HG03342 (cell line): ENCODE results near the gene EXOG.

Experiments
- ATAC-seq: cut with Tn5 transposase; IDR thresholded peaks from one replicate; pipeline ENCODE4 v1.9.1; 2021; ENCODE audit warnings: mild to moderate bottlenecking, moderate library complexity; ENCODE audit not compliant: unreplicated experiment

EXOG gene

GRCh38 chr3:38543586-38543985 lies 47.4 kb downstream of the EXOG start:
- ATAC-seq = no peak

GRCh38 chr3:38544926-38545325 lies 48.8 kb downstream of the EXOG start:
- no peak for ATAC-seq

DNA sequence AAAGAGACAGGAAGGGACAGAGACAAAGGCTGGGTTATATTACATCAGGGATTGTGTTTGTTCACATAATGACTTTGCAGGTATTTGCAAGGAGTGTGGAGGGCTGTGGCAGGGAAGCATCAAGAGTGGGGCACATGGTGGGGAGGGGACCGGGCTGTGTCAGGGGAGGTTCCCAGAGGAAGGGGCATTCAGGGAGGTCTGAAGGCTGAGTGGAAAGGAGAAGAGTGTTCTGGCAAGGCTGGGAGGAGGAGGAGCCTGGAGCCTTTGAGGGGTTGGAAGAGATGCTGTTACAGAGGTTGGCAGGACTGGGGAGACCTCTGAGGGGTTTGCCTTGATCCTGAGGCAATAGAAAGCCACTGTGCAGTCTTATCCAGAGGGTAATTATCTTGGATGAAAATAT lies 49.4 kb downstream of the EXOG start:
- no peak for ATAC-seq

GRCh38 chr3:38545983-38546382 lies 49.8 kb downstream of the EXOG start:
- no peak for ATAC-seq

- ATAC-seq = no peak
Measured at GRCh38 chr3:38548154-38548931, 52.2 kb downstream of the EXOG start.

DNA sequence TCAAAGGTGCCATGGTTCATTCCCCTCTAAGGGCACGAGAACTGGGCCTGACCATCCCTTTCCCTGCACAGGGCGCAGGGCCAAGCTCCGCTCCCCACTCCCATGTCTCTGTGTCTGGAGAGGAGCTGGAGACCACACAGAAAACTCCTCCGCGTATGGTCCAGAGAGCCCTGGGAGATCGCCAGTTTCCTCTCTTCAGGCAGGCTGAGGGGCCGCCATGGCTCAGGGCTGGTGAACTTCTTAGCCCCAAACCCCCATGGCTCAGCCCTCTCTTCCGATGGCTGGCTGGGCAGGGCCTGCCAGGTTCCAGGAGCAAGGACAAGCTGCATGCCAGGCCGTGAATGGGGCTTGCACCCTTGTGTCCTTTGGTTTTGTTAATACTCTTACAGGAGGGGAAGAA lies 52.9 kb downstream of the EXOG start:
- no peak for ATAC-seq

DNA sequence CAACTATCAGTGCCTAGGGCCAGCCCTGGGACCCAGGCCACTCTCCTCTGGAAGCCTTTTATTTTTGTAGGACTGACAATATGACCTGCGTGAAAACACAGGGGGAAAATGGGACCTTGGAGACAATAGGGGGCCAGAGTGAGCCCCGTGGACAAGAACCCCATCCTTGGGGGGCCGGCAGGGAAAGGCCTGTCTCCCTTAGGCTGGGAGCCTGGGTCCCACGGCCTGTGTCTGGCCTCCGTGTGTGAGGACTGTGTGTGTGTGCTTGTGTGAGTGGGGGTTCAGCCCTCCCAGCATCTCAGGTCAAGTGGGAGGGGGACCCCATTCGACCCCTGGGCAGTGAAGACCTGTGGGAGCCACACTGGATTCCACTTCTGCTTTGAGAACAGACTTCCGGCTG lies 53.3 kb downstream of the EXOG start:
- no peak for ATAC-seq

DNA sequence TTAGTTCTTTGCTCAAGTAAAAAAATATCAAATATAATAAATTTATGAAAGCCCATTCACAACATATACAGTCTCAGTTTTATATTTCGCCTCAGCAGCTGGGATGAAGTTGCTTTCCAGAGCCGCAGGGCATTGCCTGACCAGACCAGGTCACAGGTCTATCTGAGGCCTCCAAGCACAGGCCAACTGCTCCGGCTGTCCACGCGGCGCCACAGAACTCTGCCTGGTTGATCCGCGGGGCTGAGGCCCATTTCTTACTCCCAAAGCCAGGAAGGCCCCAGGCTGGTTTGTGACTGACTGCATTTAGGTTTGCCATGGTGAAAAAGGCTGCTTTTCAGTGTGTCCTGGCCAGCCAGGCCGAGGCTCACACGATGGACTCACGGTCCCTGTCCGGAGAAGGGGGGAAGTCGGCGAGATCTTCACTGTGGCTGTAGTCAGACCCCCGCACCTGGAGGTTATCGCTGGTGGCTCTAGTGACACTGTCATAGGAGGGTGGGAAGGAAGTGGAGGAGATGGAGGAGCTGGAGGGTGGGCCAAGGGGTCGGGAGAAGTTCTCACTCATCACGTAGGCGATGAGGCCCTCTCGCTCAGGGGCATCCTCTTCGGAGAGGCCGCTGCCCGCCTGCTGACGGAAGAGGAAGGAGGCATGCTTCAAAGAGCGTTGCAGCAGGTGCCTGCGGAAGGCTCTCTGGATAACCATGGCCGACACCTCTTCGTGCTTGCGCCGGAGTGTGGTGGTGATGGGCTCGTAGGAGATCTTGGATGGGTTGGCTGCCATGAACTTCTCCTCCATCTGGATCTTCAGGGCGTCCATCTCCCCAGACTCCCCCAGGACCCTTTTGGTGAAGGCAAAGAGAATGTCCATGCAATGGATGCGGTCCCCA lies 54.1 kb downstream of the EXOG start:
- ATAC-seq = no peak

GRCh38 chr3:38551026-38551832 lies 55.1 kb downstream of the EXOG start:
- ATAC-seq = no peak

GRCh38 chr3:38552364-38552763 lies 56.2 kb downstream of the EXOG start:
- ATAC-seq = no peak

DNA sequence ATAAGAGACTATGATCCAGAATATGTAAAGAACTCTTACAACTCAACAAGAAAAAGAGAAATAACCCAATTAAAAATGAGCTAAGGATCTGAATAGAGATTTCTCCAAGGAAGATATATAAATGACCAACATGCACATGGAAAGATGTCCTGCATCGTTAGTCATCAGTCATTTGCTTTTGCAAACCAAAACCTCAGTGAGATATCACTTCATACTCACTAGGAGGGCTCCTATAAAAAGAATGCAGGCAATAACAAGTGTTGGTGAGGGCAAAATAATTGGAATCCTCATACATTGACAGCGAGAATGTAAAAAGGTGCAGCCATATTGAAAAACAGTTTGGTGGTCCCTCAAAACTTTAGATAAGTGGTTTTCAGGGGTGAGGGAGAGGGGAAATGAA lies 56.9 kb downstream of the EXOG start:
- no peak for ATAC-seq

DNA sequence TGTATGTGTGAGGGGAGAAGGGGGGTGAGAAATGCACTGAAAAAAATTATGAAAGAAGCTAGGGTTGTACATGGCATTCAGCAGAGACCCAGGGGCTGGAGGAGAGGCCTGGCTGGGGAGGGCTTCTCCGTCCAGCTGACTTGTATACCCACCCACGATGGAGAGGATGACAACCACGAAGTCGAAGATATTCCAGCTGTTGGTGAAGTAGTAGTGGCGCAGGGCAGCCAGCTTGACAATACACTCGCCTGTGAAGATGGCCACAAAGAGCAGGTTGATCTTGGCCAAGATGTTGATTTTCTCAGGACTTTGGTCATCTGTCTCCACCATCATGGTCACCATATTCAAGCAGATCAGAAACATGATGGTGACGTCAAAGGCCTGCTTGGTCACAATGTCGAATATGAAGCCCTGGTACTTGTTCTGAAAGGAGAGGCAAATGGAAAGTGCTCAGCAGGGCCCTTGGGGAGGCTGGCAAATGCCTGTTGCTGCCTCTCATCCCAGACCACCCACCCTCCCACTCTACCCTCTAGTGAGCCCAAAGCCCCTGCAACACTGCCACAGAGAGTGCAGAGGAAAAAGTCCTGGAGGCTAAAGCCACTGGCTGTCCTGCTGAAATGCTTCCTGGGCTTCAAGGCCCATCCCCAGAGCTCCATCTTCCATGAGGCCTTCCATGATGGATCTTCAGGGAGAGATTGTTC lies 58.1 kb downstream of the EXOG start:
- ATAC-seq = no peak

DNA sequence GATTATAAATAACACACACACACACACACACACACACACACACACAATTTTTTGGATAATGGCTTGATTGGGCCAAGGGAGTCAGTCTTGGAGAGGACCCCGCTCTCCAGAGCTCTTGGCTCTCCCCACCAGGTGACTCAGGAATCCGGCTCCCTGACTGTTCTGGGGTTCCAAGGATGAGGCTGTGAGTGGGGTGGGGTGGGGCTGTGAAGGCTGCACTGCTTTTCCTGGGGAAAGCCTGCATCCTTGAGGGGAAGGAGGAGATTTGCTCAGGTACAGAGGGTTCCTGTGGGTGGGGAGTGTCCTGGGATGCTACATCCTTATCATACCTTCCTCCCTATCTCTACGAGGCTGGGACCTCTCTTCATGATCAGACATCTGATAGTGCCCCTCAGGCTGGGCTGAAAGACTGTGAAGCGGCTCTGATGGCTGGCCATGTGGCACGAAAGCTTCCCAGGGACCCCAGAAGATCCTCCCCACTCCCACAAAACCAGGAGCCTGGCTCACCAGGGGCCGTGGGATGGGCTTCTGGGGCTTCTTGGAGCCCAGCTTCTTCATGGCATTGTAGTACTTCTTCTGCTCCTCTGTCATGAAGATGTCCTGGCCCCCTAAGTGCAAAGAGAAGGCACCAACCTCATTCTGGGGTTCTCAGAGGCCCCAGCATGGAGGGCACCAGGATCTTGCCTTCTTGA lies 59.2 kb downstream of the EXOG start:
- ATAC-seq = no peak

DNA sequence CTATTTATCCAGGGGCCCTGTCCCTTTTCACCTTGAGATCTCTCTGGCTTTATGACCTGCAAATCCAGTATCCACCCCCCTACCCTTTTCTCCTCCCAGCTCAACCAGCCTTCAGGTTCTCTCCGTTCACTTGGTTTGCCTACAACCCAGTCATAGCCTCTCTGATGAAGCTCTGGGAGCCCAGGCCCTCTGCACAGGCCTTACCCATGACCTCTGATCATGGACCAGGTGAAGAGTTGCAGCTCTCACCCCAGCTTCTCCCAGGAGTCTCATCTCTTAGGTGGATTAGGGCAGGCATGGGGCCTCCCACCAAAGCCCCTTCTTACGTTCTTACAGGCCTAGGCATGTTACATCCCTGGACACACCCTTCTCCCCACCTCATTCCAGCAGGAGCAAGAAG lies 59.8 kb downstream of the EXOG start:
- no peak for ATAC-seq

DNA sequence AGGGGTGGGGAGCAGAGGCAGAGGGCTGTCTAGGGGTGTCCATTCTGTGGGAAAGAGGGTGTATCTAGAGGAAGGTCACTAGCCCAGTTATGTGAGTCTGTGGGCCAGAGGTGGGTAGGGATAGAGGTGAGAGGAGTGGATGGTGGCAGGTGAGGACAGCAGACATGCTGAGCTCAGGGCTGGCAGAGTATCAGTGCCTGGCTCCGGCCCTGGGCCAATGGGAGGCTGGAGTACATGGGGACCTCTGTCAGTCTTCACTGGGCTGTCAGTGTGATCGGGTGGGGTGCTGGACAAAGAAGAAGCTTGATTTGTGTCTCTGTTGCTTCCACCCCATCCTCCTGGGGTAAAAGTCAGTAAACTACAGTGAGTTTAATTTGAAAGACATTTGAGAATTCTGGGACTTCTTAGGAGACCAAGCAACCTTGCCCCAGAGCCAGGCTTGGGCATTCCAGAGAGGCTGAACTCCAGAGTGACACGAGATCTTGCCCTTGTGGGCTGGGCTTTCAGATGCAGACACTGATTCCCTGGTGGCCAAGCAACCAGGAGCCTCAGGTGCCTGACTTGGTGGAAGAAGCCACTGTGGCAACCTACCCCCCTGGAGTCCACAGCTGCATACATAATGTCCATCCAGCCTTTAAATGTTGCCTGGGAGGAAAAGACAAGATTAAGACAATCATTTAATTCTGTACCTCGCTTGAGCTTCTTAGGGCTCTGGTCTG lies 60.7 kb downstream of the EXOG start:
- no peak for ATAC-seq

DNA sequence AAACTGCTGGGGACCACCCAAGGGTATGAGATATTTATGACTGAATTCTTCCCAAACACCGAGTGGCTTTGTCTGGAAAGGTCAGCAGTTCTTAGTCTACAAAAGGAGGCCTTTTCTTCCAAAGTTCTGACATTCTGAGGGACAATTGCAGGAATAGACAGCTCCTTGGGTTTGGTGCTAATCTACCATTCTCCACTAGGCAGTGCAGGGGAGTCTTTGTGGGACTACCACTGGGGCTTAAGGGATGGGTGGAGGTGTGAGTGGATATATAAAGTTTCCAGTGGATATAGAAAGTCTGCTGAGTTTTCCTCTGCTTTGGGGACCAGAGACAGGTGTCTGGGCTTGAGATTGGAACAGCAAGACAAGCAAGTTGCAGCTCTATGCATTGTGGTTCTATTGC lies 62.7 kb downstream of the EXOG start:
- no peak for ATAC-seq

- no peak for ATAC-seq
Measured at GRCh38 chr3:38560284-38560683, 64.1 kb downstream of the EXOG start.

DNA sequence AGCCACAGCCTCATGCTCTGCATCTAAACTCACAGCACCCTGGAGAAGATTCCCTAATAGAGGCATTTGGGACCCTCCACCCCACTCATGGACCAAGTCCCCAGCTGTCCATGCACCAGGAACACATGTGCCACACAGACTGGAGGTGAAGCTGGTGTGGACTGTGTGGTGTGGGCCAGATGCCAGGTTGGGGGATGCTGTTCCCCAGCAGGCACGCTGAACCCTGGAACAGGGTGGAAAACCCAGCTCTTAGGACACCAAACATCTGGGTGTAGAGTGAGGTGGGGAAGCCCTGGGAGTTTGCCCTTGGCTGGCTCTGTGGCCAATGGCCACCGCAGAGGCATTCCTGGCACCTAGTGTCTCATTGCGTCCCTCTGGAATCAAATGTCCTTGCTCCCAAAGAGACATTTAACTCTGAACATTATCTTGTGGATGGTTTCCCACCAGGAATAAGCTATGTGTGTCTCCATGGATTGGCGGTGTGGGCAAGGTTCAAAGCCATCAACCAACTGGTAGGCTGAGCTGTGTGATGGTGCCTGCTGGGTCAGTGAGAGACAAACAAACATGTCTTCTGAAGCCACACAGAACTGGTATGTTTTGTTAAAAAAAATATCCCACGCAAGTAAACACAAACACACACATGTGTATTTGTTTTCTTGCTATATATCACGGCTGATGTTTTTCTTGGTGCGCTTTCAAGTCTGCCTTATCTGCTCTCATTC lies 65.0 kb downstream of the EXOG start:
- ATAC-seq = no peak
